Neural cell (in vitro differentiated cells): ENCODE measurements around the gene ZNF880. TPM values are rescaled to one million over a fixed set of nuclear protein-coding genes. Genes with fewer than 3 reads are reported as not detected.
A peak's percentile ranks its signal among the peaks of the same experiment; 100 is the strongest.

Experiments
- H2AFZ ChIP-seq: fragments of 200-600, 300-800 bp; sonication (generic), shearing (Covaris generic); 2 replicates; pipeline ENCODE4 v1.6.0; 2014; ENCODE audit warnings: low read depth, mild to moderate bottlenecking, antibody characterized with exemption, low read length, moderate library complexity
- H3F3A ChIP-seq: fragments of 200-600 bp; shearing (Covaris generic); 2 replicates; pipeline ENCODE4 v1.6.1; 2016; ENCODE audit warnings: mild to moderate bottlenecking, moderate library complexity, mixed read lengths, antibody characterized with exemption, low read length; ENCODE audit not compliant: insufficient read depth, poor library complexity, severe bottlenecking
- H3K27ac ChIP-seq: fragments of 200-600, 300-800 bp; sonication (generic), shearing (Covaris generic); 2 replicates; pipeline ENCODE4 v1.5.1; 2014; ENCODE audit warnings: mild to moderate bottlenecking, low read length, moderate library complexity
- H3K27me3 ChIP-seq: fragments of 300-800, 200-600 bp; sonication (generic), shearing (Covaris generic); 2 replicates; pipeline ENCODE4 v1.6.0; 2014; ENCODE audit warnings: mild to moderate bottlenecking, low read depth, low read length, moderate library complexity; ENCODE audit not compliant: insufficient read depth
- H3K36me3 ChIP-seq: fragments of 300-800, 200-600 bp; sonication (generic), shearing (Covaris generic); 2 replicates; pipeline ENCODE4 v1.5.1; 2014; ENCODE audit warnings: mild to moderate bottlenecking, antibody characterized with exemption, low read length, moderate library complexity; ENCODE audit not compliant: insufficient read depth
- H3K4me2 ChIP-seq: fragments of 300-800, 200-600 bp; sonication (generic), shearing (Covaris generic); 2 replicates; pipeline ENCODE4 v1.6.0; 2014; ENCODE audit warnings: mild to moderate bottlenecking, low read length
- H3K4me3 ChIP-seq: fragments of 300-800, 200-600 bp; sonication (generic), shearing (Covaris generic); 2 replicates; pipeline ENCODE4 v1.5.1; 2014; ENCODE audit warnings: mild to moderate bottlenecking, low read length, moderate library complexity
- H3K79me2 ChIP-seq: fragments of 200-600 bp; shearing (Covaris generic); replicated peaks from 2 replicates; pipeline ENCODE4 v1.6.0; 2014; ENCODE audit warnings: mild to moderate bottlenecking, low read length, moderate library complexity; ENCODE audit not compliant: insufficient read depth
- H3K9ac ChIP-seq: fragments of 300-800, 200-600 bp; sonication (generic), shearing (Covaris generic); 2 replicates; pipeline ENCODE4 v1.6.1; 2016; ENCODE audit warnings: mild to moderate bottlenecking, low read length, mixed read lengths
- H3K9me2 ChIP-seq: fragments of 200-600 bp; shearing (Covaris generic); 2 replicates; pipeline ENCODE4 v1.6.1; 2016; ENCODE audit warnings: mild to moderate bottlenecking, low read length, mixed read lengths; ENCODE audit not compliant: insufficient read depth
- H3K9me3 ChIP-seq: fragments of 200-600, 300-800 bp; sonication (generic), shearing (Covaris generic); 2 replicates; pipeline ENCODE4 v1.6.1; 2016; ENCODE audit warnings: mild to moderate bottlenecking, mixed run types, low read length, moderate library complexity, mixed read lengths
- H4K20me1 ChIP-seq: fragments of 200-600 bp; shearing (Covaris generic); 2 replicates; pipeline ENCODE4 v1.6.1; 2016; ENCODE audit warnings: mild to moderate bottlenecking, mixed run types; ENCODE audit not compliant: insufficient read depth
- CTCF ChIP-seq: fragments of 450-650 bp; IDR thresholded peaks from 2 replicates; pipeline ENCODE4 v1.5.1; 2014; ENCODE audit warnings: antibody characterized with exemption, mild to moderate bottlenecking, moderate library complexity; ENCODE audit not compliant: poor library complexity, severe bottlenecking
- EP300 ChIP-seq: fragments of 450-650 bp; conservative IDR thresholded peaks from 2 replicates; pipeline ENCODE4 v1.6.1; 2014; ENCODE audit warnings: antibody characterized with exemption, mild to moderate bottlenecking, moderate library complexity; ENCODE audit not compliant: poor library complexity, severe bottlenecking
- EZH2 ChIP-seq: fragments of 200-600, 300-800 bp; shearing (Covaris generic), sonication (generic); IDR thresholded peaks from 2 replicates; pipeline ENCODE4 v1.6.1; 2014; ENCODE audit warnings: antibody characterized with exemption, low read length, borderline replicate concordance, mild to moderate bottlenecking; ENCODE audit not compliant: insufficient read depth, poor library complexity, severe bottlenecking
- MXI1 ChIP-seq: fragments of 450-650 bp; conservative IDR thresholded peaks from 2 replicates; pipeline ENCODE4 v1.6.1; 2014; ENCODE audit warnings: antibody characterized with exemption, mild to moderate bottlenecking; ENCODE audit not compliant: poor library complexity, severe bottlenecking
- POLR2AphosphoS5 ChIP-seq: IDR thresholded peaks from 2 replicates; pipeline ENCODE4 v1.6.1; 2012
- RAD21 ChIP-seq: fragments of 450-650 bp; conservative IDR thresholded peaks from 2 replicates; pipeline ENCODE4 v1.6.1; 2014; ENCODE audit warnings: antibody characterized with exemption, mild to moderate bottlenecking, moderate library complexity
- REST ChIP-seq: IDR thresholded peaks from 2 replicates; pipeline ENCODE4 v1.6.1; 2012; ENCODE audit warnings: borderline replicate concordance
- SMC3 ChIP-seq: fragments of 450-650 bp; conservative IDR thresholded peaks from 2 replicates; pipeline ENCODE4 v1.6.1; 2014; ENCODE audit warnings: antibody characterized with exemption, mild to moderate bottlenecking, moderate library complexity; ENCODE audit not compliant: poor library complexity
- TAF1 ChIP-seq: IDR thresholded peaks from 2 replicates; pipeline ENCODE4 v1.6.1; 2012; ENCODE audit warnings: low read depth
- polyA minus RNA-seq: library from RNA; depleted of rRNA, polyadenylated mRNA; stranded (reverse); fragments of >200 nt; gene quantifications from 2 replicates; pipeline ENCODE4 v1.2.3, GENCODE V29; 2014
- polyA plus RNA-seq: library from polyadenylated mRNA; depleted of rRNA; stranded (reverse); fragments of >200 nt; gene quantifications from 2 replicates; pipeline ENCODE4 v1.2.3, GENCODE V29; 2014

The ZNF880 gene
- 37.8 and 41.8 TPM in 2 replicates for polyA plus RNA-seq
- 196 and 218 TPM in 2 replicates for polyA minus RNA-seq

GRCh38 chr19:52369559-52370340, at the start of gene ZNF880:
Gene ZNF880 (plus strand): TSS chr19:52369923. CDS start chr19:52369966, 43 bp downstream.
- H3K9me2 ChIP-seq, result no peaks in the 10 kb centered on the region
- peak within 1 kb of the TSS; percentile 85 for H3K9ac ChIP-seq
- H3K27me3 ChIP-seq, result no peaks in the 10 kb centered on the region
- peaks cover 5% of the 10 kb centered on the region for H3F3A ChIP-seq
- H4K20me1 ChIP-seq, result no peaks in the 10 kb centered on the region
- peak within 1 kb of the TSS; percentile 92 for H3K27ac ChIP-seq
- peaks cover 24% of the 10 kb centered on the region for H3K36me3 ChIP-seq
- TF ChIP-seq RAD21, result no peak
- no peak for TF ChIP-seq SMC3
- TF ChIP-seq MXI1, result peak; percentile 86
- TF ChIP-seq POLR2AphosphoS5, result peak; percentile 92
- peak; percentile 25 for TF ChIP-seq CTCF
- TF ChIP-seq REST, result peak; percentile 51
- TF ChIP-seq TAF1, result no peak
- peak; percentile 41 for TF ChIP-seq EP300
- H3K4me2 ChIP-seq, result peak within 1 kb of the TSS; percentile 58
- H3K9me3 ChIP-seq, result peaks cover 22% of the 10 kb centered on the region
- H2AFZ ChIP-seq, result peak within 1 kb of the TSS; percentile 69
- peak within 1 kb of the TSS; percentile 71 for H3K4me3 ChIP-seq
- no peaks in the 10 kb centered on the region for H3K79me2 ChIP-seq

- no peaks in the 10 kb centered on the region for H3K9me2 ChIP-seq
- H3F3A ChIP-seq, result no peaks in the 10 kb centered on the region
- no peak overlapping the region for H3K4me2 ChIP-seq
- no peaks in the 10 kb centered on the region for H3K79me2 ChIP-seq
- TF ChIP-seq CTCF (no peak), MXI1 (no peak), TAF1 (no peak), EZH2 (no peak), EP300 (no peak), POLR2AphosphoS5 (no peak), REST (no peak), SMC3 (no peak), RAD21 (no peak)
- H3K9me3 ChIP-seq, result peaks cover 37% of the 10 kb centered on the region
- H3K27me3 ChIP-seq, result no peaks in the 10 kb centered on the region
- H3K36me3 ChIP-seq, result peaks cover 34% of the 10 kb centered on the region
- no peaks in the 10 kb centered on the region for H4K20me1 ChIP-seq
- H2AFZ ChIP-seq, result no peak overlapping the region
- no peak overlapping the region for H3K4me3 ChIP-seq
- H3K9ac ChIP-seq, result no peak overlapping the region
- no peak overlapping the region for H3K27ac ChIP-seq
Observed at GRCh38 chr19:52322429-52322828, 47.3 kb upstream of the ZNF880 start.
